ENCODE measurements around the gene MINDY2.

The MINDY2 gene

DNA sequence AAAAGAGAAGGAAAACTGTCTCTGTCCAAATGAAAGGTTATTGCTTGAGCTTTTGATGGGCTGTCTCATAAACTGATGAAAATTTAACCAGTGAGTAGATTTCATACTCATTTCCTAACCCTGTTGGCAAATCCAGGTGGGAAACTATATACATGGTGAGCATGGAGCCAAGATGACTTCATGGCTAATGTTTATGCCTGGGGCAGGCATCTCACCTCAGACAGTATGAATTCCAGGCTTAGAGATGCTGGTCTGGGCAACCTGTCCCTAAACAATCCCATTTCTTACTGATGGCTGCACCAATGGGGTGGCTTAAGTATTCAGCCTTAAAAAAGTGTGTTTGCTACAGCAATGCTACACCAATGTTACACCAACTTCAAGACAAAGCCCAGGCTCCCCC, 104.2 kb downstream of the MINDY2 start:
- Histone ChIP-seq H2AFZ (ENCODE audit: low read depth, low read length) (no peak overlapping the region), H3K36me3 (ENCODE audit: control insufficient read depth in 1 of 2, insufficient read depth in 2 of 2, low read depth in 1 of 2, low read length in 2 of 2) (peaks cover 13 to 44% of the 10 kb centered on the region in 2 experiments), H3K23ac (ENCODE audit: low read length in 2 of 2) (no peak overlapping the region), H3K9ac (ENCODE audit: low read length) (no peak overlapping the region), H2AK5ac (ENCODE audit: low read length, severe bottlenecking) (no peak overlapping the region), H3K4me3 (ENCODE audit: insufficient read depth in 1 of 2, low read depth in 1 of 2, low read length in 2 of 2) (no peak overlapping the region), H4K91ac (ENCODE audit: low read length) (no peak overlapping the region), H2BK15ac (ENCODE audit: low read depth, poor library complexity, severe bottlenecking) (no peak overlapping the region), H2BK5ac (ENCODE audit: low read depth, low read length, poor library complexity, severe bottlenecking) (no peak overlapping the region), H3K79me1 (replicated peaks; ENCODE audit: low read length, poor library complexity, severe bottlenecking) (peaks cover 13% of the 10 kb centered on the region), H3K9me3 (ENCODE audit: control insufficient read depth, low read length) (no peaks in the 10 kb centered on the region), H4K8ac (ENCODE audit: low read length) (no peak overlapping the region), H2BK120ac (ENCODE audit: low read depth, low read length) (no peak overlapping the region), H3K27me3 (ENCODE audit: control insufficient read depth in 1 of 2, insufficient read depth in 1 of 2, low read length in 2 of 2) (no peaks in the 10 kb centered on the region), H3K4ac (ENCODE audit: low read depth in 1 of 2, low read length in 2 of 2) (no peak overlapping the region), H3K27ac (ENCODE audit: low read length, poor library complexity, severe bottlenecking) (no peak overlapping the region), H2BK12ac (ENCODE audit: low read length in 2 of 2) (no peak overlapping the region), H3K18ac (ENCODE audit: low read depth in 1 of 2, low read length in 2 of 2) (no peak overlapping the region), H3K4me2 (ENCODE audit: low read length, poor library complexity, severe bottlenecking) (no peak overlapping the region), H3K14ac (ENCODE audit: low read length in 2 of 2) (no peak overlapping the region), H3K4me1 (ENCODE audit: control insufficient read depth, insufficient read depth, low read depth, low read length) (no peaks in the 10 kb centered on the region)
- no peak for DNase-seq

DNA sequence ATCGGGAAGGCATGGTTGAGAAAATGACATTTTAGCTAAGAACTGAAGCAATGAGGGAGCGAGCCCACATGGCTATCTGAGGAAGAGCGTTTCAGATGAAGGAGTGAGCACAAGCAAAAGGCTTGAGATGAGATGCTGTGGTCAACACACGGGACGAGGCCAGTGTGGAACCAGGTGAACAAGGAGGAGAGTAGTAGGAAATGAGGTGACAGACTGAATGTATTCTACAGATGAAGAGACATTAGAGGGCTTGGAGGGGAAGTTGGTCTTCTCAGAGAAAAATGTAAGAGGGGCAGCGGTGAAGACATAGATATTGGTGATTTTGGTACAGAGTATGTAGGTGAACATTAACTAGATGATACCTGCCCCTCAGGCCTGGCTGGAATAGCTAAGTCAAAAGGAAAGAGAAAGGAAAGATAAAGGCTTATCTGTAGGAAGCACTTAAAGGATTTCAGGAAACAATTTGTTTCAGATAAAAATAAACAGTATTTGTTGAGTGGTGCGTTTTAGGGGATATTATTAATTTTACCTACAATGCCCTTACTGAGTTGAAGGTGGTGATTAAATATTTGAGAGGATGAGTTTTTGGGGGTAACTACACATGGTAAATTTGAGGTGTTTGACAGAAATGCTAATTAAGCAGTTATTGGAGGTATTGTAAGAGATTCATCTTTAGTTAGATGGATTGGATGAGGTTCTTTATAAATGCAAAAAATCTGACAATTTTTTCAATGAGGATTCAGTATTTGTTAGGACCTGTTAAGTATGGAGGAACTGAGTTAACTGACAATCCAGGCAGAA, 105.4 kb downstream of the MINDY2 start:
- Histone ChIP-seq H3K4me3 (ENCODE audit: insufficient read depth in 1 of 2, low read depth in 1 of 2, low read length in 2 of 2) (no peak overlapping the region), H3K27ac (ENCODE audit: low read length, poor library complexity, severe bottlenecking) (no peak overlapping the region), H3K9ac (ENCODE audit: low read length) (no peak overlapping the region), H3K4me2 (ENCODE audit: low read length, poor library complexity, severe bottlenecking) (no peak overlapping the region), H2BK5ac (ENCODE audit: low read depth, low read length, poor library complexity, severe bottlenecking) (no peak overlapping the region), H4K91ac (ENCODE audit: low read length) (no peak overlapping the region), H3K23ac (ENCODE audit: low read length in 2 of 2) (no peak overlapping the region), H3K27me3 (ENCODE audit: control insufficient read depth in 1 of 2, insufficient read depth in 1 of 2, low read length in 2 of 2) (no peaks in the 10 kb centered on the region), H4K8ac (ENCODE audit: low read length) (no peak overlapping the region), H2AFZ (ENCODE audit: low read depth, low read length) (no peak overlapping the region), H3K4me1 (ENCODE audit: control insufficient read depth, insufficient read depth, low read depth, low read length) (no peaks in the 10 kb centered on the region), H3K18ac (ENCODE audit: low read depth in 1 of 2, low read length in 2 of 2) (no peak overlapping the region), H2BK15ac (ENCODE audit: low read depth, poor library complexity, severe bottlenecking) (no peak overlapping the region), H3K9me3 (ENCODE audit: control insufficient read depth, low read length) (no peaks in the 10 kb centered on the region), H3K4ac (ENCODE audit: low read depth in 1 of 2, low read length in 2 of 2) (no peak overlapping the region), H3K36me3 (ENCODE audit: control insufficient read depth in 1 of 2, insufficient read depth in 2 of 2, low read depth in 1 of 2, low read length in 2 of 2) (peaks cover 23 to 56% of the 10 kb centered on the region in 2 experiments), H2AK5ac (ENCODE audit: low read length, severe bottlenecking) (no peak overlapping the region), H3K79me1 (replicated peaks; ENCODE audit: low read length, poor library complexity, severe bottlenecking) (peaks cover 21% of the 10 kb centered on the region), H3K14ac (ENCODE audit: low read length in 2 of 2) (no peak overlapping the region), H2BK12ac (ENCODE audit: low read length in 2 of 2) (no peak overlapping the region), H2BK120ac (ENCODE audit: low read depth, low read length) (no peak overlapping the region)
- 86% methylated on average over 7 of the region's 7 CpGs for whole genome bisulfite sequencing
- no peak for DNase-seq

DNA sequence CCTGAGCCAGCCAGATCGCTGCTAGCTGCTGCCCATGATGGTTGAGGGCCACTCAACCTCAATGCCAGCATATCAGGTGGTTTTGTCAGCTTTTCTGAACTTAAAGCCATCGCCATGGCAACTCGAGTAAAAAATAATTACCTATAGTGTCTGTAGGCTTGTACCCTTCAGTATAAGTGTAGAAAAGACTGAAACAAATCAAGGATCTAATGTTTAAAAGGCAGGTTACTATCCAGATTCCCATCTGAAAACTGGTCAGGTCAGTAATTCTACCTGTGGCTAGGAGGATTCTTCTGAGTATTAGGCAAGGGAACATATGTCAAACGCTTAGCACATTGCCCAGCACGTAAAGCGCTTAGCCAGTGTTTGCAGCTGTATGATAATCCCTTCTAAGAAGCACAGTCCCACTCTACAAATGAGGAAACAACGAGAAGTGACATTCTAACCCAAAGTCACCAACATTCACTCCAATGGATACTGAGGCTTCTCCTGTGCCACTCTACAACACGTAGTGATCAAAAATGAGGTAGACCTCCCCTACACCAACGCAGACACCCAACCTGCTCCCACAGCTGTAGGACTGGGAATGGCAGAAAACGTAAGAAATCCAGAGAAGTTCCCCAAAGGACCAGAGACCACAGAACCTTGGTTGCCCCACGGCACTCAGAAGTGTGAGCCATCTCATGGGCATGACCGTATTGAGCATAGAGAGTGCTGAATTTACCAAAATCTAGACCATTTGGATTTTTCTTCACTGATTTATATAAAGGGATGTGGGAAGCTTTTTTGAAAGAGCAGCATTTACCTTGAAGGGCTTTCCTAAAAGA, 107.1 kb downstream of the MINDY2 start:
- peaks cover 23% of the 10 kb centered on the region for H3K79me1 ChIP-seq (replicated peaks; ENCODE audit: low read length, poor library complexity, severe bottlenecking)
- H3K4me2 ChIP-seq (ENCODE audit: low read length, poor library complexity, severe bottlenecking) = no peak overlapping the region
- no peak overlapping the region for H3K23ac ChIP-seq (ENCODE audit: low read length in 2 of 2)
- no peak overlapping the region for H2AFZ ChIP-seq (ENCODE audit: low read depth, low read length)
- H2BK15ac ChIP-seq (ENCODE audit: low read depth, poor library complexity, severe bottlenecking) = no peak overlapping the region
- H3K9ac ChIP-seq (ENCODE audit: low read length) = no peak overlapping the region
- DNase-seq = no peak
- no peak overlapping the region for H4K91ac ChIP-seq (ENCODE audit: low read length)
- no peak overlapping the region for H3K14ac ChIP-seq (ENCODE audit: low read length in 2 of 2)
- no peaks in the 10 kb centered on the region for H3K4me1 ChIP-seq (ENCODE audit: control insufficient read depth, insufficient read depth, low read depth, low read length)
- H4K8ac ChIP-seq (ENCODE audit: low read length) = no peak overlapping the region
- no peak overlapping the region for H3K4ac ChIP-seq (ENCODE audit: low read depth in 1 of 2, low read length in 2 of 2)
- peaks cover 28 to 71% of the 10 kb centered on the region in 2 experiments for H3K36me3 ChIP-seq (ENCODE audit: control insufficient read depth in 1 of 2, insufficient read depth in 2 of 2, low read depth in 1 of 2, low read length in 2 of 2)
- H3K27me3 ChIP-seq (ENCODE audit: control insufficient read depth in 1 of 2, insufficient read depth in 1 of 2, low read length in 2 of 2) = no peaks in the 10 kb centered on the region
- WGBS = 98% methylated on average over 11 of the region's 12 CpGs
- H2AK5ac ChIP-seq (ENCODE audit: low read length, severe bottlenecking) = no peak overlapping the region
- H2BK5ac ChIP-seq (ENCODE audit: low read depth, low read length, poor library complexity, severe bottlenecking) = no peak overlapping the region
- H3K4me3 ChIP-seq (ENCODE audit: insufficient read depth in 1 of 2, low read depth in 1 of 2, low read length in 2 of 2) = no peak overlapping the region
- no peaks in the 10 kb centered on the region for H3K9me3 ChIP-seq (ENCODE audit: control insufficient read depth, low read length)
- no peak overlapping the region for H3K18ac ChIP-seq (ENCODE audit: low read depth in 1 of 2, low read length in 2 of 2)
- H2BK12ac ChIP-seq (ENCODE audit: low read length in 2 of 2) = no peak overlapping the region
- no peak overlapping the region for H3K27ac ChIP-seq (ENCODE audit: low read length, poor library complexity, severe bottlenecking)
- H2BK120ac ChIP-seq (ENCODE audit: low read depth, low read length) = no peak overlapping the region

DNA sequence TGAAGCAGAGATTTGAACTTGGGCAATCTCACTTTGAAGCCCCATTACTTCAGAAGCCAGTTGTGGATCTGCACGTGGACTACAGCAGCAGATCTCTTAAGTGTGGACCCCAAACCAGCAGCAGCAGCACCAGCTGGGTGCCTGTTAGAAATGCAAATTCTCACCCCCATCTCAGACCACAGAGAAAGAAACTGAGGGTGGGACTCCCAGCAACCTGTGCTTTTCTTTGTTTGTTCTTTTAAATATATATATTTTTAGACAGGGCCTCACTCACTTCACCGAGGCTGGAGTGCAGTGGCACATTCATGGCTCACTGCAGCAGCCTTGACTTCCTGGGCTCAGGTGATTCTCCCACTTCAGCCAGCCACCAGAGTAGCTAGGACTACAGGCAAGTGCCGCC, 109.2 kb downstream of the MINDY2 start:
- Histone ChIP-seq H2BK120ac (ENCODE audit: low read depth, low read length) (no peak overlapping the region), H3K9ac (ENCODE audit: low read length) (no peak overlapping the region), H2BK15ac (ENCODE audit: low read depth, poor library complexity, severe bottlenecking) (no peak overlapping the region), H2BK5ac (ENCODE audit: low read depth, low read length, poor library complexity, severe bottlenecking) (no peak overlapping the region), H2BK12ac (ENCODE audit: low read length in 2 of 2) (no peak overlapping the region), H3K18ac (ENCODE audit: low read depth in 1 of 2, low read length in 2 of 2) (no peak overlapping the region), H3K14ac (ENCODE audit: low read length in 2 of 2) (no peak overlapping the region), H3K4ac (ENCODE audit: low read depth in 1 of 2, low read length in 2 of 2) (no peak overlapping the region), H3K4me2 (ENCODE audit: low read length, poor library complexity, severe bottlenecking) (no peak overlapping the region), H3K4me3 (ENCODE audit: insufficient read depth in 1 of 2, low read depth in 1 of 2, low read length in 2 of 2) (no peak overlapping the region), H2AFZ (ENCODE audit: low read depth, low read length) (no peak overlapping the region), H2AK5ac (ENCODE audit: low read length, severe bottlenecking) (no peak overlapping the region), H3K27ac (ENCODE audit: low read length, poor library complexity, severe bottlenecking) (no peak overlapping the region), H3K9me3 (ENCODE audit: control insufficient read depth, low read length) (no peaks in the 10 kb centered on the region), H3K4me1 (ENCODE audit: control insufficient read depth, insufficient read depth, low read depth, low read length) (no peaks in the 10 kb centered on the region), H3K36me3 (ENCODE audit: control insufficient read depth in 1 of 2, insufficient read depth in 2 of 2, low read depth in 1 of 2, low read length in 2 of 2) (peaks cover 42 to 87% of the 10 kb centered on the region in 2 experiments), H3K27me3 (ENCODE audit: control insufficient read depth in 1 of 2, insufficient read depth in 1 of 2, low read length in 2 of 2) (no peaks in the 10 kb centered on the region), H4K91ac (ENCODE audit: low read length) (no peak overlapping the region), H3K23ac (ENCODE audit: low read length in 2 of 2) (no peak overlapping the region), H4K8ac (ENCODE audit: low read length) (no peak overlapping the region), H3K79me1 (replicated peaks; ENCODE audit: low read length, poor library complexity, severe bottlenecking) (peaks cover 28% of the 10 kb centered on the region)
- no peak for DNase-seq
- WGBS = 97% methylated on average over 3 of the region's 3 CpGs

Measured in mesenchymal stem cell (in vitro differentiated cells and primary cell).